Rectal smooth muscle tissue (tissue), 1 donor: ENCODE results near the gene C12orf56.

Experiments used
- H3K27ac ChIP-seq: one replicate; pipeline ENCODE4 v1.7.0; 2013; ENCODE audit warnings: low read depth, low read length, inconsistent platforms
- H3K27me3 ChIP-seq: one replicate; pipeline ENCODE4 v1.7.0; 2013; ENCODE audit warnings: low read length; ENCODE audit not compliant: control insufficient read depth, insufficient read depth
- H3K36me3 ChIP-seq: one replicate; pipeline ENCODE4 v1.7.0; 2013; ENCODE audit warnings: low read length; ENCODE audit not compliant: control insufficient read depth, insufficient read depth
- H3K4me1 ChIP-seq: one replicate; pipeline ENCODE4 v1.7.0; 2013; ENCODE audit warnings: low read length; ENCODE audit not compliant: control insufficient read depth, insufficient read depth
- H3K4me3 ChIP-seq: one replicate; pipeline ENCODE4 v1.7.0; 2013; ENCODE audit warnings: low read length
- H3K9ac ChIP-seq: one replicate; pipeline ENCODE4 v1.7.0; 2013; ENCODE audit warnings: low read length

The C12orf56 gene

DNA sequence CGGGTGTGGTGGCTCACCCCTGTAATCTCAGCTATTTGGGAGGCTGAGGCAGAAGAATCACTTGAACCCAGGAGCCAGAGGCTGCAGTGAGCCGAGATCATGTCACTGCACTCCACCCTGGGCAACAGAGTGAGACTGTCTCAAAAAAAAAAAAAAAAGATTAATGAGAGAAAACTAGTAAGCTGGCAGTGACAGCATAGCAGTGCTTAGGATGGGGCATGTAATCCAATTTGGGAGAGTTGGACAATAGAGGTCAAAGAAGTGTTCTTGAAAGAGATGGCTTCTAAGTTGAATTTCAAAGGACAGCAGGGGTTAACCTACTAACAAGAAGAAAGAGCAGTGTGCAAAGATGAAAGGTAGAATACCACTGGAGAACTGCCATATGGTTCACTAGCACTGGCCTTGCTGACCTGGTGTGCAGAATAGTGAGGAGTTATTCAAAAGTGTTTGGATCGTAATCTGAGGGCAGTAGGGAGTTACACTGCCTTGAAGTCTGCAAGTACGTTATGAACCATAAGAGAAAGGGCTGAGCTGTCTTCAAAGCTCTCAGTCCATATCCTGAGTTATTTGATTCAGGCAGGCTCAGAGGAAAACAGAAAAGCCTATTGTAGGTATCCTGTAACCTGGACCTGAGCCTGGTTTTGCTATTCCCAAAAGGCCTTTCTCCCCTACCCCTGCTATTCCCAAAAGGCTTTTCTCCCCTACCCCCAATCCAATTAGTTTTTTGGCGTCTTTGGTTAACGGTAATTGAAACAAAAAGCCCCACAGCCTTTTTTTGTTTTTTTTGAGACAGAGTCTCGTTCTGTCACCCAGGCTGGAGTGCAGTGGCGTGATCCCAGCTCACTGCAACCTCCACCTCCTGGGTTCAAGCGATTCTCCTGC is 17.0 kb upstream of the C12orf56 start:
- H3K27me3 ChIP-seq: no peaks in the 10 kb centered on the region
- no peak overlapping the region for H3K9ac ChIP-seq
- H3K27ac ChIP-seq: no peak overlapping the region
- H3K4me3 ChIP-seq: no peak overlapping the region
- peaks cover 6% of the 10 kb centered on the region for H3K36me3 ChIP-seq
- H3K4me1 ChIP-seq: no peaks in the 10 kb centered on the region

DNA sequence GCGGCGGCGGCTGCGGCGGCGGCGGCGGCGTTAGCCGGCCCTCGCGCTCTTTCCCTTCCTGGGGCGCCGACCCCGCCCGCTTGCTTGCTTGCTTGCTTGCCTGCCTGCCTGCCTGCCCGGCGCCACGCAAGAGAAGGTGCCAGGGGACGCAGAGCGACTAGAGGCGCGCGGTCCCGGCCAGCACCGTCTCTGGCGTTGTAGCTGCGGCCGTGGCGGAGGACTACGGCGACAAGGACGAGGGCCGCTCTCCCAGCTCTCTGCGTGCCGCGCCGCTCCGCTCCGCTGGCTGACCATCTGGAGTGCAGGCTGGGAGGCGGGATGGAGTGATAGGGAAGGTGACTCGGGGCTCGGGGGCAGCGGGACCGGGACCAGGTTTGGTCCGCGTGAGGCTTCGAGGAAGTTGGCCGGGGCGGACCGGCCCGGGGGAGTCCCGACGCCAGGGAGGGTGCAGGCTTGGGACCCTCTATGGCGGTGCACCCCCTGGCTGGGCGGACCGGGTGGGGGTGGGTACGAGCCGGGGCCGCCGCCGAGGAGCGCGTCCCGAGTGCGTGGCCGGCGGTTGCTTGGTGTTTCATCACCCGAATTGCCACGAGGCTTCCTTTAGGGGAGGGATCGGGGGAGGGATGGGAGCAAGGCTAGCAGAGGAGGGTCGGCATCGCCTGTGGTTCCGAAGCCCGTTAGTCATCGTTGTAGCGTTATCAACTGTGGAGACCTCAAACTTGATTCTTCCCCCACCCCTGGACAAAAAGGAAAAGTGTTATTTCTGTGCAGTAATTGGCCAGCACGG is 14.1 kb upstream of the C12orf56 start:
- Histone ChIP-seq H3K4me3 (peak overlapping the region; percentile 90), H3K27me3 (no peaks in the 10 kb centered on the region), H3K9ac (peak overlapping the region; percentile 80), H3K27ac (peak overlapping the region; percentile 96), H3K4me1 (no peaks in the 10 kb centered on the region), H3K36me3 (no peaks in the 10 kb centered on the region)

DNA sequence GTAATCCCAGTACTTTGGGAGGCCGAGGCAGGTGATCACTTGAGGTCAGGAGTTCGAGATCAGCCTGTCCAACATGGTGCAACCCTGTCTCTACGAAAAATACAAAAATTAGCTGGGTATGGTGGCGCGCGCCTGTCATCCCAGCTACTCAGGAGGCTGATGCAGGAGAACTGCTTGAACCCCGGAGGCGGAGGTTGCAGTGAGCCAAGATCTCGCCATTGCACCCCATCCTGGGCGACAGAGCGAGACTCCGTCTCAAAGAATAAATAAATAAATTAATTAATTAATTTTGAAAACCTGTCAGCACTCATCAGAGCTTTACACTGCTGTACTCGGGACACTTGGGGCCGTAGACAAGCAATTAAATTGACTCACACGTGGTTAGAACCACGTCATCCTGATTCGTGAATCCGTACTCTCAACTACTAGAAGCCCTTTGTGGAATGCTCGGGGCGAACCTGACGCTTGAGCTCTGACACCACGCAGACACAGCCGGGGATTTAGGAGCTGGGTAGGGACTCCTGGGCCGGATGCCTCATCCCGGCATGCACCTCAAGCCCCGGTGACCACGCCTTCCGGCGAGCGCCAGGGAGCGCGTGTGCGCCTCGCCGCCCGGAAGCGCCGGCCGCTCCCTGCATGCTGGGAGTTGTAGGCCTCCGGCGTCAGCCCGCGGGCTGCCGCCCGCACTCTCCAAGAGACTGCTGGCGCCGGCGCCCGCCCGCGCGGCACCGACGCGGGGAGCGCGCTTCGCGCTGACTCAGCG is 13.3 kb upstream of the C12orf56 start, which contains the start of gene XPOT:
TSS of gene XPOT (plus strand) at position 686 of the 763 bp plus-strand sequence. CDS start 5,644 bp downstream, outside the sequence.
- Histone ChIP-seq H3K4me3 (peak within 1 kb of the TSS; percentile 90), H3K36me3 (no peaks in the 10 kb centered on the region), H3K9ac (peak within 1 kb of the TSS; percentile 80), H3K27ac (peak within 1 kb of the TSS; percentile 96), H3K27me3 (no peaks in the 10 kb centered on the region), H3K4me1 (no peaks in the 10 kb centered on the region)

DNA sequence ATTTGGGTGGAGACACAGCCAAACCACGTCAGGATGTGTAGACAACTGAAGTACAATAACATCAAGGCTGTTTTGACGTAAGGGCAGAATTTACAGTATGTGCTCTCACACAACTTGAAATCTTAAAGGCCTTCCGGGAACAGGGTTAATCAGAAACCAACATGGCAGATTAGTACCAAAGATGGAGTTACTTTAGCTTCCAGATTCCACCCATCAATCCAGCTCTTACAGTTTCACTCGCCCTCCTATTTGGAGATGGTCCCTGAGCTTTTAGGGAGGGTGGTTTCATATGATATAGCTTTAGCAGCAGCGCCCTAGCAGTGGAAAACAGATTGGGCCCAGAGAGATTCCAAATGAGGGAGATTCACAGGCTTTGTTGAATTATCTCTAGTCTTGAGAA is 11.6 kb upstream of the C12orf56 start:
- H3K4me3 ChIP-seq: no peak overlapping the region

GRCh38 chr12:64400041-64400440 is 9.5 kb upstream of the C12orf56 start:
- Histone ChIP-seq H3K4me1 (no peaks in the 10 kb centered on the region), H3K9ac (no peak overlapping the region), H3K27me3 (no peaks in the 10 kb centered on the region), H3K27ac (no peak overlapping the region), H3K36me3 (no peaks in the 10 kb centered on the region), H3K4me3 (no peak overlapping the region)

More for the DNA sequence above, 11.6 kb upstream of the C12orf56 start:
- no peak overlapping the region for H3K27ac ChIP-seq
- no peaks in the 10 kb centered on the region for H3K36me3 ChIP-seq
- H3K4me1 ChIP-seq: no peaks in the 10 kb centered on the region
- no peaks in the 10 kb centered on the region for H3K27me3 ChIP-seq
- H3K9ac ChIP-seq: no peak overlapping the region

DNA sequence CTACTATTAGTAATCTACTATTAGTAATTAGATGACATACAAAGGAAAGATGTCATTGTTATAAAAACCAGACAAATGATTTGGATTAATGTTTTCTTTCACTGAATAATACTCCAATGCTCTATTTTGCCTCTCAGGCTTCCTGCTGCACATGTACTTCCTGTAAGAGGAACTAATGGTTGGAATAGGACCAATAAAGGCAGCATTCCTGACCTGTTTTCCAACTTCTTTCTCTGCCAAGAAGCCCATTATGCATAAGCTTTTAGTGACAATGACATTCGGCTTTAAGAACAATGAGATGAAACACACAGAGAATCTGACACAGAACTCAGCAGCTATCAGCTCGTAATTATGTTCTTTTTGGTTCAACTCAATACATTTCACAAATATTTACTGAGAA is 5.2 kb upstream of the C12orf56 start:
- Histone ChIP-seq H3K4me3 (no peak overlapping the region), H3K27ac (no peak overlapping the region), H3K9ac (no peak overlapping the region), H3K4me1 (no peaks in the 10 kb centered on the region), H3K36me3 (no peaks in the 10 kb centered on the region), H3K27me3 (no peaks in the 10 kb centered on the region)

GRCh38 chr12:64392221-64392620 is 1.7 kb upstream of the C12orf56 start:
- H3K27ac ChIP-seq: no peak overlapping the region
- H3K4me3 ChIP-seq: no peak overlapping the region
- no peaks in the 10 kb centered on the region for H3K4me1 ChIP-seq
- H3K36me3 ChIP-seq: no peaks in the 10 kb centered on the region
- peaks cover 3% of the 10 kb centered on the region for H3K27me3 ChIP-seq
- H3K9ac ChIP-seq: no peak overlapping the region

DNA sequence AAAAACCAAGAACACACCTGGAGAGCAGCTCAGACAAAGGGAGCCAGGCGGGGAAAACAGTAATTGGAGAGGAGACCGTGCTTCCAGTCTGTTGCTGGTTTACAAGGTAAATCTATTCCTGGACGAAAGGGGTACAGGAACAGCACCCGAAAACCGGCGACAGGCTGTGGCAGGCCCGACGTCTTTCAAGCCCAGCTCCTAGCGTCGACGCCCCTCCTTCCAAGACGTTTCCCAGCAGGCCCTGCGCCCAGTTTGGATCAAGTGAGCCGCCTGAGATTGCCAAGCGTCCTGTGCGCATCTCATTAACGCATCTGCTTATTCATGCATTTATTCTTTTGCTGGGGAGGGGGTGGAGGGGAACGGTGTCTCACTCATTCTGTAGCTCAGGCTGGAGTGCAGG is 1.4 kb downstream of the C12orf56 start:
- no peak overlapping the region for H3K4me3 ChIP-seq
- H3K9ac ChIP-seq: no peak overlapping the region
- H3K27me3 ChIP-seq: peaks cover 3% of the 10 kb centered on the region
- no peaks in the 10 kb centered on the region for H3K36me3 ChIP-seq
- no peak overlapping the region for H3K27ac ChIP-seq
- no peaks in the 10 kb centered on the region for H3K4me1 ChIP-seq

DNA sequence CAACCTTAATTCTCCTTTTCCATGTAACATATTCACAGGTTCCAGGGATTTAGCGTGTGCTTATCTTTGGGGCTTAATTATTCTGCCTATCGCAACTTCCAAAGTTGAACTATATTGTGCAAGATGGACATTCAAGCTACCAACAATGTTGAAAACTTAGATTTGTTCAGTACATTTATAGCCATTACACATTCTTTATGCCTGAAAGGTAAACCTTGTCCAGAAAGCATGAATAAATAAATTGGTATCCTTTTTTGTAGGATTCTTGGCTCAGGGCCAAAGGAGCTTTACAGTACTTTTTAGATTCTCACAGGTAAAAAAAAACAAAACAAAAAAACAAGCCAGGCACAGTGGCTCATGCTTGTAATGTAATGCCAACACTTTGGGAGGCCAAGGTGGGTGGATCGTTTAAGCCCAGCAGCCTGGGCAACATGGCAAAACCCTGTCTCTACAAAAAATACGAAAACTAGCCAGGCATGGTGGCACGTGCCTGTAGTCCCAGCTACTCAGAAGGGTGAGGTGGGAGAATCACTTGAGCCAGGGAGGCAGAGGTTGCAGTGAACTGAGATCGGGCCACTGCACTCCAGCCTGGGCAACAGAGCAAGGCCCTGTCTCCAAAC is 3.3 kb downstream of the C12orf56 start:
- no peak overlapping the region for H3K4me3 ChIP-seq
- no peak overlapping the region for H3K27ac ChIP-seq
- no peaks in the 10 kb centered on the region for H3K36me3 ChIP-seq
- H3K9ac ChIP-seq: no peak overlapping the region
- peaks cover 3% of the 10 kb centered on the region for H3K27me3 ChIP-seq
- H3K4me1 ChIP-seq: no peaks in the 10 kb centered on the region

DNA sequence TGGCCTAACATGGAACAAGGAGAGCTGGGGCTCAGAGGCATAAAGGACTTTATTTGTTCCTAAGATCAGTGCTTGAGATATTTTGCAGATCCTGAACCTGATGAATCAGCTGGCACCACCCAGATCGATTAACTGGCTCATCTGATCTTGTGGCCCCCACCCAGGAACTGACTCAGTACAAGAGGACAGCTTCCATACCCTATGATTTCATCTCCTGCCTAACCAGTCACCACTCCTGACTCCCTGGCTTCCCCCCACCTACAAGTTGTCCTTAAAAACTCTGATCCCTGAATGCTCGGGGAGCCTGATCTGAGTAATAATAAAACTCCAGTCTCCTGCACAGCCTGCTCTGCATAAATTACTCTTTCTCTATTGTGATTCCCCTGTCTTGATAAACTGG is 5.1 kb downstream of the C12orf56 start:
- Histone ChIP-seq H3K4me3 (no peak overlapping the region), H3K27me3 (peaks cover 3% of the 10 kb centered on the region), H3K36me3 (no peaks in the 10 kb centered on the region), H3K4me1 (no peaks in the 10 kb centered on the region), H3K27ac (no peak overlapping the region), H3K9ac (no peak overlapping the region)

- Histone ChIP-seq H3K9ac (no peak overlapping the region), H3K4me3 (no peak overlapping the region), H3K27ac (no peak overlapping the region), H3K4me1 (no peaks in the 10 kb centered on the region), H3K36me3 (no peaks in the 10 kb centered on the region), H3K27me3 (peaks cover 1% of the 10 kb centered on the region)
Observed at GRCh38 chr12:64385019-64385418, 5.5 kb downstream of the C12orf56 start.

GRCh38 chr12:64383675-64384074 is 6.9 kb downstream of the C12orf56 start:
- H3K4me1 ChIP-seq: no peaks in the 10 kb centered on the region

More at GRCh38 chr12:64383675-64384074, 6.9 kb downstream of the C12orf56 start:
- Histone ChIP-seq H3K27me3 (no peaks in the 10 kb centered on the region), H3K4me3 (no peak overlapping the region), H3K36me3 (no peaks in the 10 kb centered on the region), H3K9ac (no peak overlapping the region), H3K27ac (no peak overlapping the region)
